Activated CD8-positive, alpha-beta memory T cell treated with anti-CD3 and anti-CD28 coated beads, Interleukin-2, amount 50 U/mL, for 48 hours (primary cell): ENCODE measurements around the gene AQP10.
"Not testable (repeated sequence)": the region's sequence is repeated elsewhere in the genome, so short reads cannot be mapped to it uniquely, and the experiment has no call there.

Experiments
- DNase-seq: peaks from one replicate; pipeline ENCODE4 v3.0.0-alpha.2; 2020

Gene AQP10

GRCh38 chr1:154346276-154346917 lies 25.5 kb downstream of the AQP10 start:
- no peak for DNase-seq

- no peak for DNase-seq
These were observed 27.1 kb downstream of the AQP10 start for GRCh38 chr1:154347961-154348360.

DNA sequence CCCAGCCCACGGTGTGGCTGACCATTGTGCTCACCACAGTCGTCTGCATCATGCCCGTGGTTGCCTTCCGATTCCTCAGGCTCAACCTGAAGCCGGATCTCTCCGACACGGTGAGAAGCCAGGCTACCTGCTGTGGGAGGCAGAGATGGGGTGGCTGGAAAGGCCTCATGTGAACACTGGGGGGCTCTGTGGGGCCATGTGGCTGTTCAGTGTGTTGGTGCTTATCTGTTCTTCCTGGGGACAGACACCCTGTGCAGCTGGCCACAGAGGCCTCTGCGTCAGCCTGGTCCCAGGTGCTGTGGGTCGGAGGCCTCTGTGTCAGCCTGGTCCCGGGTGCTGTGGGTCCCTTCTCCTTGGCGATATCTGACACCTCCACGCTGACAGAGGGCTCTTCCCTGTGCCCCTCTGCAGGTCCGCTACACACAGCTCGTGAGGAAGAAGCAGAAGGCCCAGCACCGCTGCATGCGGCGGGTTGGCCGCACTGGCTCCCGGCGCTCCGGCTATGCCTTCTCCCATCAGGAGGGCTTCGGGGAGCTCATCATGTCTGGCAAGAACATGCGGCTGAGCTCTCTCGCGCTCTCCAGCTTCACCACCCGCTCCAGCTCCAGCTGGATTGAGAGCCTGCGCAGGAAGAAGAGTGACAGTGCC lies 27.7 kb downstream of the AQP10 start:
- no peak for DNase-seq

- DNase-seq: no peak
These were observed 28.2 kb downstream of the AQP10 start for GRCh38 chr1:154349121-154349520.

DNA sequence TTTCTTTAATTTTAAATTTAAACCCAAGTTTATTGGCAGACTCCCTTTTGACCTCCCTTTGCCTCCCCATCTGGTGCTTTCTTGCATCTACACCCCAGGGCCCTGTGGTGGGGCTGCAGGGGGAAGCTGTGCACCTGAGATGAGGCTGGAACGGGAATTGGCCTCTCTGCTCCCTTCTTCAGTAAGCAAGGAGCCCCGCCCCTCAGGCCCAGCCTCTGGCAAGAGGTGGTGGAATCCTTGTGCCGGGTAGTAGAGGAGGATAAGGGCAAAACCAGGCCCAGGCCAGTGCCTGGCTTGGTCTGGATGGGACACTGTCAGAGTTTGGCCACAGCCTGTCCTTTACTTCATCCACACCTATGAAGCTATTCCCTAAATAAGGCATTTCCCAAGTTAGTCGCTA lies 29.5 kb downstream of the AQP10 start:
- DNase-seq: no peak

DNA sequence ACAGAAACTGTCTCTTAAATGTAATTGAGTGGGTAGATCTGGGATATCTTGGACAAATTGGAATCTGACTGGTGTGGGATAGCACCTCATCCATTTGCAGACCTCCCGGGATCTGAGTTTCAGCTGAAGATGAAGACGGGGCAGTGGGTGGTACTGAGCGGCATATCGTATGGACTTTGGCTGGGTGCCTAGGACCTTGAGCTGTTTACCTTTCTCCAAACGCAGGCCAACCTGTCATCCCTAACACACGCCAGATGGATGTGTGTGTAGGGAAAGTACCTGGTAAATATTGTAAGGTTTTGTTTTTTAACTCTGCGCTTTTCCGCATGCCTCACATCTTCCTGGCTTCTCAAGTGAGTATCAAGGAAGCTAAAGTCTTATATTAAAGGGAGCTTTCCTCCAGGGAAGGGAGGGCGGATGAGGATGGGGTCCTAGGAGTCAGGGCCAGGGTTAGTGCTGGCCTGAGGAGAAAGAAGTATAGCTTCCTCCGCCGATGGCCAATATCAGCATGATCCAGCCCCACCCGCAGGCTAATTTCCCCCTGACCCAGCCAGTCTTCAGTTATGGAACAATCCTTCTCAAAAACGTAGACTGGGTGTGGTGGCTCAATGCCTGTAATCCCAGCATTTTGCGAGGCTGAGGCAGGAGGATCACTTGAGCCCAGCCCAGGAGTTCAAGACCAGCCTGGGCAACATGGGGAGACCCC lies 30.6 kb downstream of the AQP10 start:
- no peak for DNase-seq

- no peak for DNase-seq
These were observed 31.3 kb downstream of the AQP10 start for GRCh38 chr1:154352245-154352580.

- DNase-seq: peak; percentile 73
These were observed 31.9 kb downstream of the AQP10 start for GRCh38 chr1:154352581-154353459.

GRCh38 chr1:154353460-154353904 lies 32.6 kb downstream of the AQP10 start:
- no peak for DNase-seq

- no peak for DNase-seq
These were observed 33.1 kb downstream of the AQP10 start for GRCh38 chr1:154353966-154354365.

DNA sequence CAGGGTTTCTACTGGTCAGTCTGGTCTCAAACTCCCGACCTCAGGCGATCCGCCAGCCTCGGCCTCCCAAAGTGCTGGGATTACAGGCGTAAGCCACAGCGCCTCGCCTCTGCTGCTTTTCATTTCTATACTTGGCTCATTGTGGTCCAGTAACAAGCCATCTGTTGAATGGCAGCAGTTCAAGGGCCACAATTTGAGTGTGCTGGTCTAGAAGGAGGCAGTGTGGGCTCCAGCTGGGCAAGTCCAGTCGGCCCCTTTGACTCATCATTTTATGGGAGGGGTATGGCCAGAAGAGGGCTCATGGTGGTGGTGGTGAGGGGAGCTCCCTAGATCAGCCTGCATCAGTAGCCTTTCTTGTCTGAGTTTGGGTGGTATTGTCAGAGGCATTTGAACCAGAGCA lies 37.6 kb downstream of the AQP10 start:
- DNase-seq: no peak

GRCh38 chr1:154360288-154360687 lies 39.4 kb downstream of the AQP10 start:
- no peak for DNase-seq

GRCh38 chr1:154360881-154361280 lies 40.0 kb downstream of the AQP10 start:
- DNase-seq: not testable (repeated sequence)

GRCh38 chr1:154361357-154361756 lies 40.5 kb downstream of the AQP10 start:
- DNase-seq: no peak

DNA sequence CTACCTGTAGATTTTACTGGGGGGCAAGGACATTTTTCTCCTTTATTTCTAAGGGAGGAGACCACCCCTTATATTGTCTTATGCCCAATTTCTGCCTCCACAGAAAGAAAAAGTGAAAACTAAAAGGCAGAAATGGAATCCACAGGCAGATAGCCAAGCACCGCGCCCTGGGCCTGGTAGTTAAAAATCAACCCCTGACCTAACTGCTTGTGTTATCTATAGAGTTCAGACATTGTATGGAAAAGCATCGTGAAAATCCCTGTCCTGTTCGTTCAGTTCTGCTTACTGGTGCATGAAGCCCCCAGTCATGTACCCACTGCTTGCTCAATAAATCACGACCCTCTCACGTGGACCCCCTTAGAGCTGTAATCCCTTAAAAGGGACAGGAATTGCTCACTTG lies 50.5 kb downstream of the AQP10 start:
- DNase-seq: no peak

- DNase-seq: not testable (repeated sequence)
These were observed 53.0 kb downstream of the AQP10 start for GRCh38 chr1:154373777-154374357.
